Common myeloid progenitor, CD34-positive (primary cell): Measurements from ENCODE around the gene PIKFYVE.
A peak's percentile ranks its signal among the peaks of the same experiment; 100 is the strongest.
"Not testable (repeated sequence)": the region's sequence is repeated elsewhere in the genome, so short reads cannot be mapped to it uniquely, and the experiment has no call there.

ENCODE experiments used
- CTCF ChIA-PET: fragments of 350-600 bp; sonication (Branson Sonifier 250); formaldehyde crosslinking; loops from one replicate; lab custom pipeline; 2021; ENCODE audit warnings: antibody characterized with exemption; lab: Charles Lee
- POLR2A ChIA-PET: fragments of 350-600 bp; sonication (Branson Sonifier 250); formaldehyde crosslinking; loops from one replicate; lab custom pipeline; 2021; ENCODE audit warnings: antibody characterized with exemption; lab: Charles Lee
- DNase-seq, 3 donors: peaks; one replicate each; pipeline versions ENCODE4 v3.0.0 to v3.0.0-alpha.2; 2013
- H3K27ac ChIP-seq, 2 experiments: 1 replicate in 1 of 2; 2 replicates in 1 of 2; pipeline ENCODE4 v1.7.0; 2013; ENCODE audit warnings: inconsistent platforms in 2 of 2, low read length in 2 of 2, mild to moderate bottlenecking in 2 of 2, low read depth in 1 of 2, moderate library complexity in 1 of 2; ENCODE audit not compliant: severe bottlenecking in 2 of 2, insufficient read depth in 1 of 2, poor library complexity in 1 of 2
- H3K27me3 ChIP-seq, 5 experiments: replicated peaks in 2 of 5; 1 replicate in 3 of 5; 2 replicates in 2 of 5; pipeline versions ENCODE4 v1.6.1 to v1.7.0; 2013; ENCODE audit warnings: low read length in 4 of 5, mild to moderate bottlenecking in 2 of 5, moderate library complexity in 2 of 5, inconsistent platforms in 1 of 5; ENCODE audit not compliant: insufficient read depth in 5 of 5, control insufficient read depth in 4 of 5
- H3K36me3 ChIP-seq, 4 experiments: 1 replicate in 2 of 4; 2 replicates in 2 of 4; pipeline versions ENCODE4 v1.6.1 to v1.7.0; 2013; ENCODE audit warnings: low read length in 3 of 4, control low read depth in 1 of 4, mild to moderate bottlenecking in 1 of 4; ENCODE audit not compliant: control insufficient read depth in 4 of 4, insufficient read depth in 4 of 4
- H3K4me1 ChIP-seq, 4 experiments: 1 replicate in 3 of 4; 2 replicates in 1 of 4; pipeline versions ENCODE4 v1.6.1 to v1.7.1; 2013; ENCODE audit warnings: low read length in 3 of 4, mild to moderate bottlenecking in 3 of 4, control low read depth in 1 of 4, inconsistent platforms in 1 of 4, moderate library complexity in 1 of 4; ENCODE audit not compliant: control insufficient read depth in 4 of 4, insufficient read depth in 4 of 4; ENCODE audit errors: control extremely low read depth in 1 of 4
- H3K4me3 ChIP-seq, 7 experiments: 1 replicate in 4 of 7; 2 replicates in 3 of 7; pipeline versions ENCODE4 v1.5.1 to v1.7.0; 2013; ENCODE audit warnings: mild to moderate bottlenecking in 7 of 7, low read length in 6 of 7, moderate library complexity in 6 of 7, inconsistent platforms in 2 of 7, low read depth in 2 of 7, control low read depth in 1 of 7; ENCODE audit not compliant: insufficient read depth in 4 of 7, control insufficient read depth in 1 of 7; ENCODE audit errors: extremely low read depth in 1 of 7
- H3K9me3 ChIP-seq, 5 experiments: 1 replicate in 4 of 5; 2 replicates in 1 of 5; pipeline versions ENCODE4 v1.6.1 to v1.7.1; 2013; ENCODE audit warnings: low read length in 4 of 5, mild to moderate bottlenecking in 2 of 5, inconsistent platforms in 1 of 5, low read depth in 1 of 5, moderate library complexity in 1 of 5; ENCODE audit not compliant: control insufficient read depth in 4 of 5, insufficient read depth in 2 of 5; ENCODE audit errors: control extremely low read depth in 1 of 5
- WGBS: methylation state at CpG from one replicate; pipeline ENCODE4 v1.1.5; 2013; ENCODE audit not compliant: insufficient coverage; 5-methylcytosine and 5-hydroxymethylcytosine counted together

Gene PIKFYVE

GRCh38 chr2:208254871-208255556 is 11.0 kb upstream of the PIKFYVE start, which contains the start of gene IDH1:
IDH1 (minus strand) TSS chr2:208255071; CDS start chr2:208251551, 3,520 bp downstream.
- POLR2A ChIA-PET: interaction anchor here (0.5 to 2.0 kb wide), 6 partner anchors 10 to 449 kb away, joined by 3 to 7 read pairs (median 4); partner anchors contain the start of gene PIKFYVE
- DNase-seq: peak; percentile 87 to 91 (median 89)
- H3K4me3 ChIP-seq: peak within 1 kb of the TSS; percentile 75 to 99 (median 91)

GRCh38 chr2:208255557-208256106 is 10.4 kb upstream of the PIKFYVE start:
- H3K36me3 ChIP-seq: peaks cover 2 to 31% (median 3%) of the 10 kb centered on the region in 4 experiments
- no peaks in the 10 kb centered on the region for H3K27me3 ChIP-seq
- H3K4me1 ChIP-seq: peaks cover 26 to 42% (median 35%) of the 10 kb centered on the region in 4 experiments
- H3K27ac ChIP-seq: peak overlapping the region; percentile 25 to 79
- WGBS: 57% methylated on average over 12 of the region's 13 CpGs
- H3K9me3 ChIP-seq: peaks cover 0 to 2% (median 0%) of the 10 kb centered on the region in 5 experiments
- ChIA-PET POLR2A (interaction anchor here (0.6 to 2.0 kb wide), 2 partner anchors 10 to 449 kb away, joined by 4 to 7 read pairs; no protein-coding TSS in a partner anchor), CTCF (interaction anchor here (0.6 to 9.0 kb wide), 8 partner anchors 13 to 154 kb away, joined by 3 to 100 read pairs (median 6); partner anchors contain the start of gene PIKFYVE)
- DNase-seq: no peak
- H3K4me3 ChIP-seq: peak overlapping the region; percentile 75 to 99 (median 91)

More at GRCh38 chr2:208254871-208255556, 11.0 kb upstream of the PIKFYVE start, which contains the start of gene IDH1:
- H3K27ac ChIP-seq: peak within 1 kb of the TSS; percentile 25 to 79
- H3K36me3 ChIP-seq: peaks cover 2 to 36% (median 3%) of the 10 kb centered on the region in 4 experiments
- WGBS: 0% methylated on average over 35 of the region's 48 CpGs
- H3K27me3 ChIP-seq: no peaks in the 10 kb centered on the region
- H3K9me3 ChIP-seq: peaks cover 0 to 2% (median 0%) of the 10 kb centered on the region in 5 experiments
- H3K4me1 ChIP-seq: peaks cover 30 to 48% (median 41%) of the 10 kb centered on the region in 4 experiments
- CTCF ChIA-PET: interaction anchor here (0.5 to 9.0 kb wide), 12 partner anchors 12 to 335 kb away, joined by 3 to 100 read pairs (median 6); partner anchors contain the start of gene PIKFYVE

GRCh38 chr2:208256192-208256782 is 9.8 kb upstream of the PIKFYVE start:
- CTCF ChIA-PET: interaction anchor here (1.0 to 9.0 kb wide), 5 partner anchors 12 to 155 kb away, joined by 3 to 100 read pairs (median 5); partner anchors contain the start of gene PIKFYVE
- DNase-seq: peak in 2 of 3 donors; percentile 30 to 39

GRCh38 chr2:208256849-208257813 is 8.9 kb upstream of the PIKFYVE start:
- H3K27ac ChIP-seq, H3K9me3 ChIP-seq, DNase-seq, H3K4me3 ChIP-seq, POLR2A ChIA-PET, H3K27me3 ChIP-seq: not testable (repeated sequence)
- CTCF ChIA-PET: interaction anchor here (1.0 to 9.0 kb wide), 6 partner anchors 11 to 155 kb away, joined by 3 to 100 read pairs (median 4); partner anchors contain the start of gene PIKFYVE
- H3K4me1 ChIP-seq: peaks cover 16 to 27% (median 22%) of the 10 kb centered on the region in 4 experiments
- 94% methylated on average over 5 of the region's 12 CpGs for WGBS
- peaks cover 1 to 18% (median 2%) of the 10 kb centered on the region in 4 experiments for H3K36me3 ChIP-seq

More at GRCh38 chr2:208256192-208256782, 9.8 kb upstream of the PIKFYVE start:
- POLR2A ChIA-PET: no interaction called here
- Histone ChIP-seq H3K4me1 (peaks cover 24 to 35% (median 30%) of the 10 kb centered on the region in 4 experiments), H3K27ac (no peak overlapping the region), H3K27me3 (no peaks in the 10 kb centered on the region), H3K4me3 (no peak overlapping the region), H3K36me3 (peaks cover 2 to 26% (median 3%) of the 10 kb centered on the region in 4 experiments), H3K9me3 (peaks cover 0 to 2% (median 0%) of the 10 kb centered on the region in 5 experiments)
- 93% methylated on average over 3 of the region's 10 CpGs for WGBS

GRCh38 chr2:208265371-208265800 is 669 bp upstream of the PIKFYVE start:
- Histone ChIP-seq H3K27ac (peak overlapping the region; percentile 74 to 95), H3K9me3 (no peaks in the 10 kb centered on the region), H3K4me3 (peak overlapping the region; percentile 26 to 97 (median 81)), H3K27me3 (no peaks in the 10 kb centered on the region), H3K4me1 (peaks cover 21 to 40% (median 35%) of the 10 kb centered on the region in 4 experiments), H3K36me3 (peaks cover 0 to 6% (median 3%) of the 10 kb centered on the region in 4 experiments)
- ChIA-PET POLR2A (interaction anchor here (0.6 to 0.9 kb wide), 2 partner anchors 11 to 1895 kb away, joined by 3 to 7 read pairs; partner anchors contain the start of gene IDH1), CTCF (interaction anchor here (0.7 to 9.0 kb wide), 5 partner anchors 10 to 1912 kb away, joined by 3 to 100 read pairs (median 6); partner anchors contain the start of gene IDH1)
- WGBS: 2% methylated on average over 5 of the region's 9 CpGs
- DNase-seq: peak in 2 of 3 donors; percentile 51 to 69
